Fibroblast of villous mesenchyme (primary cell): ENCODE measurements around the gene CACNA1B. TPM values are rescaled to one million over a fixed set of nuclear protein-coding genes. Genes with fewer than 3 reads are reported as not detected.

ENCODE experiments used
- DNase-seq: peaks from one replicate; pipeline ENCODE4 v3.0.0-alpha.2; 2010; ENCODE audit warnings: low read depth
- H3K4me3 ChIP-seq: 2 replicates; pipeline ENCODE4 v1.5.1; 2011; ENCODE audit warnings: low read depth, mild to moderate bottlenecking, low read length
- total RNA-seq: library from RNA; depleted of rRNA; stranded (reverse); fragments of >200 nt; gene quantifications from 2 replicates; pipeline ENCODE4 v1.2.3, GENCODE V29; 2012
- TF ChIP-seq, protein P1 (sequence below): IDR thresholded peaks from 2 replicates; pipeline ENCODE4 v1.5.1; 2012; ENCODE audit warnings: low read depth, mild to moderate bottlenecking, low read length; ENCODE audit not compliant: insufficient read depth

The CACNA1B gene
- total RNA-seq, 1 donor, result 0.43 TPM

DNA sequence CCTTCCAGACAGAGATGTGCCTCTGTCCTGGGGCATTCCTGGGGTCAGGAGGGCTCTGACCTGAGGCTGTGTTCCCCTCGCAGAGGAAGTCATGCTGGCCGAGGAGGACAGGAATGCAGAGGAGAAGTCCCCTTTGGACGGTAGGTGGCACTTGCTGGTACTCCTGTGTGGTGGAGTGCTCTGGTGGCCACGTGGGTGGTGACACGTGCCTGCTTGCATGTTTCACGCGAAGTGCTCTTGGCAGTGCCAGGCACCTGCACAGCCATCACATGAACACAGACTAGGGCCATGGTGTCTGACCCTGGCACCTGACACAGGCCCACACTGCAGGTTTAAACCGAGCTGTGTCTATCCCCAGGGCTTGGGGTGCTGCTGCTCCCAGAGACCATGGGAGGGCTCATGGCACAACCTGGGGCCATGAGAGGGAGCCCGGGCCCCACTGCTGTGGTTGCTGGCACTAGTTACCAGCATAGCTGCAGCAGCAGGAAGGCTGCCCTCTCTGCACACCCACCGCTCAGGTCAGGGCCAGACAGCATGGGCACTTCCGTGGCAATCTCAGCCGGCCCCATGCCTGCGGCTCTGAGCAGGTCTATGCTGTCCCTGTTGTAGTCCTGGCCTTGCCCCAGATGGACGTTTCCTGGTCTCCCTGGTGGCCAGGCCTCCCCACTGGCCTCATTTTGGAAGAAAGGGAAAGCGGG is 79.3 kb downstream of the CACNA1B start:
- no peak for DNase-seq
- TF ChIP-seq, protein P1, sequence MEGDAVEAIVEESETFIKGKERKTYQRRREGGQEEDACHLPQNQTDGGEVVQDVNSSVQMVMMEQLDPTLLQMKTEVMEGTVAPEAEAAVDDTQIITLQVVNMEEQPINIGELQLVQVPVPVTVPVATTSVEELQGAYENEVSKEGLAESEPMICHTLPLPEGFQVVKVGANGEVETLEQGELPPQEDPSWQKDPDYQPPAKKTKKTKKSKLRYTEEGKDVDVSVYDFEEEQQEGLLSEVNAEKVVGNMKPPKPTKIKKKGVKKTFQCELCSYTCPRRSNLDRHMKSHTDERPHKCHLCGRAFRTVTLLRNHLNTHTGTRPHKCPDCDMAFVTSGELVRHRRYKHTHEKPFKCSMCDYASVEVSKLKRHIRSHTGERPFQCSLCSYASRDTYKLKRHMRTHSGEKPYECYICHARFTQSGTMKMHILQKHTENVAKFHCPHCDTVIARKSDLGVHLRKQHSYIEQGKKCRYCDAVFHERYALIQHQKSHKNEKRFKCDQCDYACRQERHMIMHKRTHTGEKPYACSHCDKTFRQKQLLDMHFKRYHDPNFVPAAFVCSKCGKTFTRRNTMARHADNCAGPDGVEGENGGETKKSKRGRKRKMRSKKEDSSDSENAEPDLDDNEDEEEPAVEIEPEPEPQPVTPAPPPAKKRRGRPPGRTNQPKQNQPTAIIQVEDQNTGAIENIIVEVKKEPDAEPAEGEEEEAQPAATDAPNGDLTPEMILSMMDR, result no peak
- H3K4me3 ChIP-seq, result no peak overlapping the region

DNA sequence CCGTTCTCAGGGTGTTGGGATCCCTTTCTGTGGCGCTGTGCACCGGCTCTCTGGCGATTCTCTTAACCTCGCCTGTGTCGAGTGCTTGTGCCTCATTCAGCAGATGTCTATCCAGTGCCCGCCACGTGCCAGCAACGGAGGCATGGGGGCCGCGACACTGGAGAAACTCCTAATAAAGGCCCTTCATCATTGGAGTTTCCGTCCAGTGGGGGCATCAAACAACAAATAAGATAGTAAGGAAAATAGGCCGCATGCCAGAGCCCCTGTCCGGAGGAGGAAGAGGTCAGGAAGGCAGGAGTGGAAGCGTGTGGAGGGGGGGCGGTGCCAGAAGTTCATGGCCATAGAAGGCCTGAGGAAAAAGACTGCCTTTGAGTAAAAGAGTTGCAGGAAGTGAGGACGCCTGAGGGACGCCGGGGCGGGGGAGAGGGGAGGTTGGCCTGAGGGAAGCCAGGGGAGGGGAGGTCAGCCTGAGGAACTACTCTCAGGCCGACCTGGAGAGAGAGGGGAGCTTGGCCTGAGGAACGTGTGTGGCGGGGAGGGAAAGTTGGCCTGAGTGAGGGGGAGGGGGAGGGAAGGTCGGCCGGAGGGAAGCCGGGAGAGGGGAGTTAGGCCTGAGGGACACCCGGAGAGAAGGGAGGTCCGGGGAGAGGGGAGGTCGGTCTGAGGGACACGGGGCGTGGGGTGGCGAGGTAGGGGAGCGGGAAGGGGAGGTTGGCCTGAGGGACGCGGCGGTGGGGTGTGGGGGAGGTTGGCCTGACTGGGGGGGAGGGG is 82.2 kb downstream of the CACNA1B start:
- TF ChIP-seq, protein P1, result no peak
- DNase-seq, result no peak
- H3K4me3 ChIP-seq, result no peak overlapping the region

DNA sequence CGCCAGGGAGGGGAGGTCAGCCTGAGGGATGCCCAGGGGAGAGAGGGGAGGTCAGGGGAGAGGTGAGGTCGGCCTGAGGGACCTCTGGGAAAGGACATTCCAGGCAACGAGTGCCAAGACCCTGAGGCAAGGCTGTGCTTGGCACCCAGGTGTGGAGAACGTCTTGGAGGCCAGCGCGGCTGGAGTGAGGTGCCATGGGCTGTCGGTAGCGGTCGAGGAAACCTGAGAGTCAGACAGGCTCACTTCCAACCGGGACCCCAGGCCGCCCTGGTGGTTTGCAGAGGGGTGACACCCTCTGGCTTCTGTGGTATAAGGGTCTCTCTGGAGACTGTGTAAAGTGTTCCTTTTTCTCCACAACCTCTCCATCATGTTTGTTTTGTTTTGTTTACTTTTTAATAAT is 82.9 kb downstream of the CACNA1B start:
- H3K4me3 ChIP-seq, result no peak overlapping the region
- DNase-seq, result no peak
- TF ChIP-seq, protein P1, result no peak

DNA sequence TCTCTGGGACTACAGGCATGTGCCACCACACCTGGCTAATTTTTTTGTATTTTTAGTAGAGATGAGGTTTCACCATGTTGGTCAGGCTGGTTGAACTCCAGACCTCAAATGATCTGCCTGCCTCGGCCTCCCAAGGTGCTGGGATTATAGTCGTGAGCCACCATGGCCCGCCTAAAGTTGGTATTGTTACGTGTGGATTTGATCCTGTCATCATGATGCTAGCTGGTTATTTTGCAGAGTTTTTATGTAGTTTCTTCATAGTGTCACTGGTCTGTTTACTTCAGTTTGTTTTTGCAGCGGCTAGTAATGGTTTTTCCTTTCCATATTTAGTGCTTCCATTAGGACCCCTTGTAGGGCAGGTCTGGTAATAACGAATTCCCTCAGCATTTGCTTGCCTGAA is 85.9 kb downstream of the CACNA1B start:
- no peak for DNase-seq

DNA sequence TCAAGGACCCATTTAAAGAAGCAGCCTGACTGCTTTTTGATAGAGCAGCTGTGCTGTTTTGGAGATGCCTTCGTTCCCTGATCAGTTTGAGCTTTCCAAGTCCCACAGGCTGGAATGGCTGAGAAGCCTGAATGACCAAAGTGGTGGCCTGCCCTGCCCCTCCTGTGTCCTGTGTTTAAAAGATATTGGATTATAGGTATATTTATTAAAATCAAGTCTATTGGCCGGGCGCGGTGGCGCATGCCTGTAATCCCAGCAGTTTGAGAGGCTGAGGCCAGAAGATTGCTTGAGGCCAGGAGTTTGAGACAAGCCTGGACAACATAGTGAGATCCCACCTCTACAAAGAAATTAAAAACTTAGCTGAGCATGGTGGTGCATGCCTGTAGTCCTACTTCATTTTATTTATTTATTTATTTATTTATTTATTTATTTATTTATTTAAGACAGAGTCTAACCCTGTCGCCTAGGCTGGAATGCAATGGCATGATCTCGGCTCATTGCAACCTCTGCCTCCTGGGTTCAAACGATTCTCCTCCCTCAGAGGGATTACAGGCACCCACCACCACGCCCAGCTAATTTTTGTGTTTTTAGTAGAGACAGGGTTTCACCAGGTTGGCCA is 87.7 kb downstream of the CACNA1B start:
- DNase-seq, result no peak
- TF ChIP-seq, protein P1, result no peak
- H3K4me3 ChIP-seq, result no peak overlapping the region

More for the DNA sequence above, 85.9 kb downstream of the CACNA1B start:
- TF ChIP-seq, protein P1, result no peak
- H3K4me3 ChIP-seq, result no peak overlapping the region

DNA sequence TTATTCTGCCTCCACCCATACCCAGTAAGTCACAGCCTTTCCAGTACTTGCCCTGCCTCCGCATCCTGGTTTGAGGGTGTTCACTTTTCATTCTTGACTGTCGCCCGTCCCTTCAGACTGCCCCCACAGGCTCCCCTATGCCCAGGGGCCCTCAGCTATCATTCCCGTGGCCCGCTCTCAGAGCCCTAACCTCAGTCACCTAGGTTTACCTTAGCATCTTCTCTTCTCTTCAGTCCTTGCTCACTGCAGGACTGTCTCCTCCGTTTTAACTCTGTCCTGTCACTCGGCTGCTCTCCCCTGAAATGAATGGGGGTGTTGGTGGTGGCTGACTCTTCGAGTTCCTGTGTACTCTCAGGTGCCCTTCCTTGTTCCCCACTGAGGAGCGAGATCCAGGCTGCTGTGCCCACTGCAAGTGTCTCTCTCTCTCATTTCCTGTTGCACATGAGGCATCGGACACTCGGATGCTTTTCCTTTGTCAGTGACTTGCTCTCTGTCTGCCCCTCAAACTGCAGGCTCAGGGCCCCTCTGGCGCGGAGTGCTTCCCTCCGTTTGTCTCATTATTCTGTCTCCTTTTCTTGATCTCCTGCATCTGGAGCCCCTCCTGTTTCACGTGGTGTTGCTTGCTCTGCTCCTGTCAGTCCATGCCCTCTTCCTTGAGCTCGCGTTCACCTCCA is 89.8 kb downstream of the CACNA1B start:
- H3K4me3 ChIP-seq, result no peak overlapping the region
- TF ChIP-seq, protein P1, result no peak
- DNase-seq, result no peak
